RWPE2 (cell line): ENCODE results near the gene TMEM266.

Experiments
- ATAC-seq: fragments of 200-7000 bp; cut with Tn5 transposase; 3 replicates; pipeline ENCODE4 v1.9.1; 2021; ENCODE audit warnings: low read depth
- DNase-seq: peaks from one replicate; pipeline ENCODE4 v3.0.0-alpha.2; 2020; ENCODE audit warnings: low spot score
- H3K27ac ChIP-seq: fragments of 450-650 bp; 2 replicates; pipeline ENCODE4 v1.5.1; 2017; ENCODE audit warnings: mild to moderate bottlenecking; ENCODE audit not compliant: poor library complexity, severe bottlenecking
- H3K27me3 ChIP-seq: fragments of 250-450 bp; sonication (Bioruptor Pico); 2 replicates; pipeline ENCODE4 v1.5.1; 2021; ENCODE audit warnings: mild to moderate bottlenecking, moderate library complexity; ENCODE audit not compliant: insufficient read depth, poor library complexity, severe bottlenecking
- H3K36me3 ChIP-seq: fragments of 250-450 bp; sonication (Bioruptor Pico); 2 replicates; pipeline ENCODE4 v1.5.1; 2020; ENCODE audit warnings: low read depth, mild to moderate bottlenecking, moderate library complexity
- H3K4me1 ChIP-seq: fragments of 250-450 bp; sonication (Bioruptor Pico); 2 replicates; pipeline ENCODE4 v1.5.1; 2021; ENCODE audit warnings: mild to moderate bottlenecking, moderate library complexity; ENCODE audit not compliant: insufficient read depth, poor library complexity, severe bottlenecking
- H3K4me3 ChIP-seq: fragments of 250-450 bp; sonication (Bioruptor Pico); 2 replicates; pipeline ENCODE4 v1.5.1; 2021; ENCODE audit warnings: mild to moderate bottlenecking, moderate library complexity; ENCODE audit not compliant: severe bottlenecking
- H3K9me3 ChIP-seq: fragments of 250-450 bp; sonication (Bioruptor Pico); 2 replicates; pipeline ENCODE4 v1.5.1; 2021; ENCODE audit warnings: mild to moderate bottlenecking, moderate library complexity; ENCODE audit not compliant: severe bottlenecking
- TF ChIP-seq, protein P1 (sequence below): fragments of 450-650 bp; IDR thresholded peaks from one replicate; pipeline ENCODE4 v1.5.1; 2017; ENCODE audit warnings: mild to moderate bottlenecking, moderate library complexity; ENCODE audit not compliant: poor library complexity, severe bottlenecking

The TMEM266 gene

DNA sequence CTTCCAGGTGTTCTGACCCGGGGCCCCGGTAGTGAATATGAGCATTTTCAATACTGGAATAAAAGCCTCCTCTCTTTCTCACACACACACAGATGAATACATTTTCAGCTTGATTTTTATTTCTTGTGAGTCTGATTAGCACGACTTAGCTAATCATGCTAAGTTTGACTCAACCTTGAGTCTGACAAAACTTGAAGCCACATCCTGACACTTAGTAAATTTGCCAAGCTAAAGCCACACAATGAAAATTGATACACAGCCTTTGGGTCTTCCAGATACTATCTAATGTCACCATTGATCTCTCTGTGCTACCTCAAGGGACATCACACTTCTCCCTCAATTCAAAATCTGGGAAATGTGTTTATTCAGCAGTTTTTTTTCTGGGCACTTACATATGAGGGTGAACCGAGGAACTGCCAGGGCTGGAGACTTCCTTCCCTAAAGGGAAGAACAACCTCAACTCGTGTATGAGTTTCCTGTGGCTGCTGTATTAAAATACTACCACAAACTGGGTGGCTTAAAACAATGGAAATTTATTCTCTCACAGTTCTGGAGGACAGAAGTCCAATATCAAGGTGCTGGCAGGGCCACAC, 18.6 kb downstream of the TMEM266 start:
- Histone ChIP-seq H3K27me3 (no peaks in the 10 kb centered on the region), H3K4me3 (no peak overlapping the region), H3K9me3 (no peaks in the 10 kb centered on the region), H3K27ac (no peak overlapping the region), H3K4me1 (peaks cover 9% of the 10 kb centered on the region), H3K36me3 (no peaks in the 10 kb centered on the region)
- ATAC-seq (no peak), DNase-seq (no peak)
- TF ChIP-seq, protein P1, sequence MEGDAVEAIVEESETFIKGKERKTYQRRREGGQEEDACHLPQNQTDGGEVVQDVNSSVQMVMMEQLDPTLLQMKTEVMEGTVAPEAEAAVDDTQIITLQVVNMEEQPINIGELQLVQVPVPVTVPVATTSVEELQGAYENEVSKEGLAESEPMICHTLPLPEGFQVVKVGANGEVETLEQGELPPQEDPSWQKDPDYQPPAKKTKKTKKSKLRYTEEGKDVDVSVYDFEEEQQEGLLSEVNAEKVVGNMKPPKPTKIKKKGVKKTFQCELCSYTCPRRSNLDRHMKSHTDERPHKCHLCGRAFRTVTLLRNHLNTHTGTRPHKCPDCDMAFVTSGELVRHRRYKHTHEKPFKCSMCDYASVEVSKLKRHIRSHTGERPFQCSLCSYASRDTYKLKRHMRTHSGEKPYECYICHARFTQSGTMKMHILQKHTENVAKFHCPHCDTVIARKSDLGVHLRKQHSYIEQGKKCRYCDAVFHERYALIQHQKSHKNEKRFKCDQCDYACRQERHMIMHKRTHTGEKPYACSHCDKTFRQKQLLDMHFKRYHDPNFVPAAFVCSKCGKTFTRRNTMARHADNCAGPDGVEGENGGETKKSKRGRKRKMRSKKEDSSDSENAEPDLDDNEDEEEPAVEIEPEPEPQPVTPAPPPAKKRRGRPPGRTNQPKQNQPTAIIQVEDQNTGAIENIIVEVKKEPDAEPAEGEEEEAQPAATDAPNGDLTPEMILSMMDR, result no peak

DNA sequence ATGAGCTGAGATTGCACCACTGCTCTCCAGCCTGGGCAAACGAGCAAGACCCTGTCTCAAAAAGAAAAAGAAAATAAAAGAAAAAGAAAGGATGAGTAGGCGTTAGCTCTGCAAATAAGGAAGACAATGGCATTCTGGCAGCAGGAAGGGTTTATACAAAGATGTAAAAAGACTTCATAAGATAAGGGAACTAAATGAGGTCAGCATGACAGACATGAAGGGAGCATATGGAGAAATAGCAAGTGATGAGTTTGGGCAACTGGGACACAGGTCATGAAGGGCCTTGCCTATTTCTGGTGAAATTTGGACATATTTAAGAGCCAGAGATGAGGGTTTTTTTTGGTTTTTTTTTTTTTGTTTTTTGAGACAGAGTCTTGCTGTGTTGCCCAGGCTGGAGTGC, 24.5 kb downstream of the TMEM266 start:
- Histone ChIP-seq H3K4me3 (no peak overlapping the region), H3K27ac (no peak overlapping the region), H3K9me3 (no peaks in the 10 kb centered on the region), H3K4me1 (no peaks in the 10 kb centered on the region), H3K36me3 (no peaks in the 10 kb centered on the region), H3K27me3 (no peaks in the 10 kb centered on the region)
- no peak for ATAC-seq
- DNase-seq, result no peak
- TF ChIP-seq, protein P1, result no peak

DNA sequence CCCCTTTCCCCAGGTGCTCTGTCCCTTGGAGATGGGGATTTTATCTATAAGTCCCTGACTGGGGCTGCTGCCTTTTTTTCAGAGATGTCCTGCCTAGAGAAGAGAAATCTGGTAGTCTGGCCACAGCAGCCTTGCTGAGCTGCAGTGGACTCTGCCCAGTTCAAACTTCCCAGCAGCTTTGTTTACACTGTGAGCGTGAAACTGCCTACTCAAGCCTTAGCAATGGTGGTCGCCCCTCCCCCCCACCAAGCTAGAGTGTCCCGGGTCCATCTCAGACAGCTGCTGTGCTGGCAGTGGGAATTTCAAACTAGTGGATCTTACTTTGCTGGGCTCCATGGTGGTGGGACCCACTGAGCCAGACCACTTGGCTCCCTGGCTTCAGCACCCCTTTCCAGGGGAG, 38.9 kb downstream of the TMEM266 start:
- Histone ChIP-seq H3K27me3 (peaks cover 42% of the 10 kb centered on the region), H3K4me1 (no peaks in the 10 kb centered on the region), H3K27ac (no peak overlapping the region), H3K9me3 (no peaks in the 10 kb centered on the region), H3K4me3 (no peak overlapping the region), H3K36me3 (no peaks in the 10 kb centered on the region)
- no peak for ATAC-seq
- no peak for DNase-seq
- TF ChIP-seq, protein P1, result no peak

DNA sequence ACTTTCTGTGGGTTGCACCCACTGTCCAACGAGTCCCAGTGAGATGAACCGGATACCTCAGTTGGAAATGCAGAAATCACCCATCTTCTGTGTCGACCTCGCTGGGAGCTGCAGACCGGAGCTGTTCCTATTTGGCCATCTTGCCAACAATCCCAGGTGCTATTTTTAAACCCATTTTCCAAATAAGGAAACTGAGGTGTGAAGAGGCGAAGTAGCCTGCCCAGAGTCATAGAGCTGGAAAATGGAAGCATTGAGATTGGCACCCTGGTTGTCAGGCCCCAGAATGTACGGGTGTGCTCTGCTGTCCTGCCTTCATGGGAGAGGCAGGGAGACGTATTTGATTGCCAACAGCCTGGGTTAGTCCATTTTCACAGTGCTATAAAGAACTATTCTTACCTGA, 39.6 kb downstream of the TMEM266 start:
- Histone ChIP-seq H3K4me1 (no peaks in the 10 kb centered on the region), H3K36me3 (no peaks in the 10 kb centered on the region), H3K27me3 (peaks cover 42% of the 10 kb centered on the region), H3K27ac (no peak overlapping the region), H3K9me3 (no peaks in the 10 kb centered on the region), H3K4me3 (no peak overlapping the region)
- TF ChIP-seq, protein P1, result no peak
- no peak for ATAC-seq
- DNase-seq, result no peak

DNA sequence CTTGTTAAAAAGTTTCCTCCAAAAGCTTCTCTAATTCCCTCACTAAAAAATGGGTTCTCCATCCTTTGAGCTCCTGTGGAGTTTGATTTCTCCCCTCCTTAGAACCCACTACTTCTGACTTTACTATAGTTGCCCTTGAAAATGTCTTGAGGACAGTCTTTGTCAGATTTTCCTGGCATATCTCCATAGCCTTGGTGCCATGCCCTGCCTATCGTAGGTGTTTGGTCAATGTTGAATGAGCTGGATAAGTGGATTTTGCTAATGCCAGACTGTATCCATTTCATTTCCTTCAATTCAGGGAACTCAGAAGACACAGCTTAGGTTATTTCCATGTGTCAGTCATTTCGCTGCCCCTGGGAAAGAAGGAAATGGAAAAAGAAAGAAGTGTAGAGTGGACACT, 40.6 kb downstream of the TMEM266 start:
- DNase-seq (no peak), ATAC-seq (no peak)
- H3K27me3 ChIP-seq, result peaks cover 42% of the 10 kb centered on the region
- TF ChIP-seq, protein P1, result no peak
- H3K4me3 ChIP-seq, result no peak overlapping the region
- no peaks in the 10 kb centered on the region for H3K9me3 ChIP-seq
- H3K27ac ChIP-seq, result no peak overlapping the region
- H3K36me3 ChIP-seq, result no peaks in the 10 kb centered on the region
- no peaks in the 10 kb centered on the region for H3K4me1 ChIP-seq
